Sciatic nerve (tissue), 2 donors: ENCODE results near the gene ADM2. TPM values are rescaled to one million over a fixed set of nuclear protein-coding genes. Genes with fewer than 3 reads are reported as not detected.
"Not testable (repeated sequence)": the region's sequence is repeated elsewhere in the genome, so short reads cannot be mapped to it uniquely, and the experiment has no call there.

Experiments used
- ATAC-seq: fragments of 200-7000 bp; cut with Tn5 transposase; one replicate; pipeline ENCODE4 v1.9.1; 2020; ENCODE audit warnings: mild to moderate bottlenecking, moderate library complexity
- DNase-seq: peaks from one replicate; pipeline ENCODE4 v3.0.0-alpha.2; 2020; ENCODE audit warnings: low spot score
- intact Hi-C: fragments of 100-400 bp; cut with DNase I; formaldehyde crosslinking; loops from one replicate; pipeline ENCODE4 v1.14.2; 2022
- total RNA-seq: library from RNA; stranded (reverse); fragmentation: NEBNext Ultra II Directional; extraction: Animal tissue kit (Norgen Biotek cat#: 25700); gene quantifications from one replicate; pipeline ENCODE4 v1.2.1, GENCODE V29; 2021
- donor health status: DM: no; HTN: no; CAD: no.
- donor health status: DM: no; HTN: no; CAD: no.

The ADM2 gene
- 0.09 TPM for total RNA-seq

GRCh38 chr22:50481440-50482106, at the start of gene ADM2:
ADM2 (plus strand) TSS chr22:50481543; CDS start chr22:50481848, 305 bp downstream.
- no peak for DNase-seq
- intact Hi-C loops = no loop called here
- no peak for ATAC-seq

- ATAC-seq = no peak
- intact Hi-C loops = no loop called here
- DNase-seq = no peak
Observed at GRCh38 chr22:50432131-50432876, 49.0 kb upstream of the ADM2 start.

GRCh38 chr22:50432877-50433510, 48.3 kb upstream of the ADM2 start:
- intact Hi-C loops, DNase-seq, ATAC-seq: not testable (repeated sequence)

DNA sequence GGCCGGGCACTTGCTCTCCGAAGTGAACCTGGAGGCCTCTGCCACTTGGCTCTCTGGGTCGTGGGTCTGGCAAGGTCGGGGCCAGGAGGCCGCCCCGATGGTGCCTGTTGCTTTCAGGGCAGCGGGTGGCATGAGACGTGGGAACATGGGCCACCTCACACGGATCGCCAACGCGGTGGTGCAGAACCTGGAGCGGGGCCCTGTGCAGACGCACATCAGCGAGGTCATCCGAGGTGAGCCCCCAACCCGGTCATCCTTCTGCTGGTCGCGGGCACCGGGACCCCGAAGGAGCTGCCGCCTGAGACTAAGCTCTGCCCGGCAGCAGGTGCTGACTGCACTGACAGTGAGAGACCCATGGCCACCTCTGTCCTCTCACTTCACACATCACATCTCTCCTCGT, 46.5 kb upstream of the ADM2 start:
- intact Hi-C loops = no loop called here
- no peak for ATAC-seq
- DNase-seq = no peak

DNA sequence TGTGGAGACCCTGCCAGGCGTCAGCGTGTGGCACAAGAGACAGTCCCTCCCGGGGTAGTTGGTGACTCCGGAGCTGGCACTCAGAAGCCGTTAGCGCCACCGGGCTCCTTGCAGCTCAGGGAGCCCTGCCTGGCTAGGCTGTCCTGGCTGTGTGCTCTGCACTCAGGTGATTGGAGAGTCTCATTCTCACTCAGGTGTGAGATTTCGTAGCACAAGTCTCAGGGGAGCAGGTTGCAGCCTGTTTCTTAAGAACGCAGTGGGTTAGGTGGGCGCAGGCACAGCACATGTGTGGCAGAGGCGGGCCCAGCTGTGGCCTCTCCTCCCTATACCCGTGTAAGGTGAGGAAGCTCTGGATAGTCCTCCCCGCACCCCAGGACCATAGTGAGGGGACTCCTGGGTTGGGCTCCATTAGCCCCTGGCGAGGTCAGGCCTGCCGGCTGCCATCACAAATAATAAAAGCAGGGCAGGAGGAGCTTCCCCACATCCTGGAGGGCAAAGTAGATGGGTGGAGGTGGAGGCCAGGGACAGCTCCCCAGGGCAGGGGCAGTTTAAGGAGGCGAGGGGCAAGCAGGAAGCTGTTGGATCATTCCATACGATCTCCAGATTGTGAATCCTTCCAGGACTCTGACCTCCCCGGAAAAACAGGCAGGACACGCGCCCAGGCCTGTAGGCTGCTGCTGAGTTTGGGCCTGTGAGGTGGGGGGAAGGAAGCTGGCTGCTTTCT, 45.9 kb upstream of the ADM2 start:
- ATAC-seq = no peak
- no peak for DNase-seq
- intact Hi-C loops = no loop called here

DNA sequence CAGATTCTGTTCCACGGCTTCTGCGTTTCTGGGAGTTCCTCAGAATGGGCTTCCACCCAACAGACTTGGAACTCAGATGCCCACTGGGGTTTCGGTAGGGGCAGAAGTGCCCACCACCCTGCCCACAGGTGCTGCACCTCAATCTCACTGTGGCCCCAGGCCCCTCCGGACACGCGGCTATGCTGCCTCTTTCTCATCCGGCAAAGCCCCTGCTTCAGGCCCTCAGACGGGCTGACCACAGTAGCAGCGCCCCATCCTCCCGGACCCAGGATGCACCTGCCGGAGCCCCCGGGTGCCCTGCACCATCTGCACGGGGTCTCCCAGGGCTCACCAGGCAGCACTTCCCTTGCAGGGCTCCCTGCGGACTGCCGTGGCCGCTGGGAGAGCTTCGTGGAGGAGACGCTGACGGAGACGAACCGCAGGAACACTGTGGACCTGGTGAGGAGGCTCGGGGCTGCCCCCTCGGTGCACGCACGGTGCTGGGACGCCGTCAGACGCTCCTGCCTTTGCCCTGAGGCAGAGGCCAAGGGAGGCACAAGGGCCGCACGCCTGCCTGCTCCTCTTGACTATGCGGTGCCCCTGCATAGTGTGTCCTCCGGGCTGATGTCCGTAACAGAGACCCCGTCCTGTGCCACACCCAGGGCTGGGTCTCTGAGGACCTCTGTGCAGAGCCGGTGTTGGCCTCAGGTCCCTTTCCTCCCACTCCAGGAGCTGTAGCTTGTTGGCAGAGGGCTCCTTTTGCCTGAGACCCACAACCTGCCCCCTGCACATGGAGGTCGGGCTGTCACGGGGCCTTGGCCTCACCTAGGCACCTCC, 45.1 kb upstream of the ADM2 start:
- intact Hi-C loops = no loop called here
- DNase-seq (no peak), ATAC-seq (no peak)

- ATAC-seq (no peak), DNase-seq (no peak)
- intact Hi-C loops = no loop called here
Observed at GRCh38 chr22:50436841-50437341, 44.5 kb upstream of the ADM2 start.

GRCh38 chr22:50437511-50438304, 43.6 kb upstream of the ADM2 start:
- ATAC-seq = no peak
- intact Hi-C loops = no loop called here
- no peak for DNase-seq

DNA sequence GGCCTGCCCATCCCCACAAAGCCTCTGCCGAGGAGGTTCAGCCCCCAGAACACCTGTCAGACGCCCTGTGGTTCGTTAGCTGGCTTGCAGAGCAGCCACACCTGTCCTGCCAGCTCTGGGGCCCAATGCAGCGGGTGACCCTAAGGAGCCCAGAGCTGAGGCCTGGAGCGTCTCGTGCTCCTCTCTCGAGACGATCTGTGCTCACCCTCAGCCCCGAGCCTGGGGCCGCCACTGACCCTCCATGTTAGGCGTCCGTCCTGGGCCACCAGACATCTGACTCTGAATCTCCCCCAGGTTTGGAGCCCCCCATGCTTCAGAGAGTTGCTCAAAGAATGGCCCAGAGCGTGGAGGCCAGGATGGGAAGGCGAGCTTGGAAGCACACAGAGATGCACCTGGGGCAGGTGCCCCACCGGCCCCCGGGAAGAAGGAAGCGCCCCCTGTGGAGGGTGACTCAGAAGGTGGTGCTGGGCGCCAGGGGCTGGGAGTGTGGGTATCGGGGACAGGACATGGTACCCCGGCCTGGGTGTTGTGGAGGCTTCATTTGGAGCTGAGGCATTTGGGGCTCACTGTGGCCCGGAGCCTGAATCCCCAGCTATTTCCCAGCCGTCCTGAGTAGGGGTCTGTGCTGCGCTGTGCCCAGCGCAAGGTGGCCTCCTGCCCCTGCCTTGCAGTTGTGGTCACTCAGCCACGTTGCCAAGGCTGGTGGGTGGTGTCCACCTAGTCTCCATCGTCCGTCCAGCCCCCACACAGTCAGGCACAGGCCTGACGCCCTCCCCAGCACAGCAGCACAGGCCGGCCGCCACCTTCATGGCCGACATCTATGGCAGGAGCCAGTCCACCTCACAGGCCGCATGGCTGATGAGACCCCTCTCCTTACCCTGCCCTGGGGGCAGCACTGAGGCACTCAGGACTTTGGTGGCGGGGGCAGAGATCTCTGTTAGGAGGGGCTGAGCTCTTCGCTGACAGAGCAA, 42.8 kb upstream of the ADM2 start:
- ATAC-seq (no peak), DNase-seq (no peak)
- intact Hi-C loops = no loop called here

DNA sequence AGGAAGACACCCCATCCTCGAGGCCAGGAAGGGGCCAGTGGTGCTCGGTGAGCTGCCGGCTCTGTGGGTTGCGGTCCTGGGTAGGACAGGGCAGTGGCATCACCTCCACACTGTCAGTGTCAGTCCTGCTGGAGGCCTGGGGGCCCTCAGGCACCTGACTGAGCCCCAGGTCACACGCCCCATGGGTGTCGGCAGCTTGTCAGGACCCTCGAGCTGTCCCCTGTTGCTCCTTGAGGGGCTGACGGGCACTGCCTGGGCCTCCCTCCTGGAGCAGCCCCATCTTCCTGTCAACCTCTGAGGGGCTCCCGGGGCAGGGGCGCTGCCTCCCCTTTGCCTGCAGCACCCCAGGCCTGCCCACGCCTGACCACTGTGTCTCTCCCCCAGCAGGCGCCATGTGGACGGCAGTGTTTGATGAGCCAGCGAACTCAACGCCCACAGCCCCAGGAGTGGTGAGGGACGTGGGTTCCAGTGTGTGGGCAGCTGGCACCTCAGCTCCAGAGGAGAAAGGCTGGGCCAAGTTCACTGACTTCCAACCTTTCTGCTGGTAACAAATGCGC, 42.0 kb upstream of the ADM2 start:
- intact Hi-C loops = no loop called here
- ATAC-seq (no peak), DNase-seq (no peak)

- DNase-seq (no peak), ATAC-seq (no peak)
- intact Hi-C loops = no loop called here
Observed at GRCh38 chr22:50439871-50440331, 41.4 kb upstream of the ADM2 start.

GRCh38 chr22:50440544-50441249, 40.6 kb upstream of the ADM2 start:
- ATAC-seq (no peak), DNase-seq (no peak)
- intact Hi-C loops = no loop called here

DNA sequence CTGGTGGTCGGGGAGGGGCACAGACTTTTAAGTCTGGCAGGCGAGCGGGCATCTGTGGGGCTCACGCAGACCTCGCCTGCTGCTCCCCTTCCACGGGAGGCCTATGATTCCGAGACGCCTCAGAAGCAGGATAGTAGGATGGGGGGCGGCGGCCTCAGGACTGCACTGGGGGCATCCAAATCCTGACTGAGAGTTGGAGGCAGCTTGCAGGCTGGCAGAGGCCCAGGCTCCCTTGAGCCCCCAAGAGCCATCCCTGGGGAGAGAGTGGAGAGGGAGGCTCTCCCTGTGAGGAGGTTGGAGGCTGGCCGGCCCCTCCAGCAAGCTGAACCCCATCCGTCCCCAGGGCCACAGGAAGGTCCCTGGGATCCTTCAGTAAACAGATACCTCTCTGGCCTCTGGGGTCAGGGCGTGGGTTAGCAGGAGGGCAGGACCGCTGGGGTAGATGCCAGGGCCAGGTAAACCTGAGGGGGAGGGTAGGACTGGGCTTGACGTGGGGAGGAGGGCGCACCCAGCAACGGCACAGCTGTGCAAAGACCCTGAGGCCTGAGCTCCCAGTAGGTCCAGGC, 39.8 kb upstream of the ADM2 start:
- intact Hi-C loops = no loop called here
- no peak for DNase-seq
- no peak for ATAC-seq

DNA sequence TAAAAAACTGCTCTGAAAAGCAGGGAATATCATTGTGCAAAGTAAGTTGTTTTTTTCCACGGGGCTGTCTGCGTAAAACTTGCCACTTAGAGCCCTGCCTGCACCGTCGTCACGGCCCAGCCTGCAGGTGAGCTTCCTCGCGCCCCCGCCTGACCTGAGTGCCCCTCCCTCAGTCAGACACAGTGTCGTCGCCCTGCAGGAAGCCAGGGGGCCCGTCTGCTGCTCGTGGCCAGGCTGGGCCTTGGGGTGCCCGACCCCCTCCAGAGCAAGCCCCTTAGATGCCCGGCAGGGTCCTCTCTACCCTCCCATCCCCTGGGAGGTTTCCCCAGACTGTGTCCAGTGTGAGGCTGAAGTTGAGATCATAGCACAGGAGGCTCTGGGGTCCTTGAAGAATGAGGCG, 38.1 kb upstream of the ADM2 start:
- intact Hi-C loops = no loop called here
- ATAC-seq (no peak), DNase-seq (no peak)

- intact Hi-C loops = no loop called here
- DNase-seq (no peak), ATAC-seq (peak; percentile 26)
Observed at GRCh38 chr22:50443801-50444625, 37.3 kb upstream of the ADM2 start.
